HEK293 (cell line): ENCODE measurements around the gene C6orf120.

Source experiments
- CTCF ChIA-PET: fragments of 350-600 bp; formaldehyde crosslinking; extraction: SDS; loops from one replicate; lab custom pipeline; 2021; ENCODE audit warnings: antibody characterized with exemption; lab: Yijun Ruan, JAX
- POLR2A ChIA-PET: fragments of 300-600 bp; formaldehyde crosslinking; extraction: SDS; loops from one replicate; lab custom pipeline; 2020; ENCODE audit warnings: antibody characterized with exemption, inconsistent platforms; lab: Yijun Ruan, JAX
- H3K27ac ChIP-seq: fragments of 200-500 bp; sonication (Bioruptor generic); 2 replicates; pipeline ENCODE4 v1.5.1; 2014; ENCODE audit warnings: low read depth, low read length, control low read depth, inconsistent platforms; ENCODE audit errors: extremely low read depth
- H3K36me3 ChIP-seq, 2 experiments: fragments of 200-500 bp in 1 of 2; sonication (Bioruptor generic) in 1 of 2; 1 replicate in 1 of 2; 2 replicates in 1 of 2; pipeline ENCODE4 v1.5.1; 2014 to 2017; ENCODE audit warnings: inconsistent platforms in 2 of 2, low read length in 2 of 2; ENCODE audit not compliant: control insufficient read depth in 2 of 2, insufficient read depth in 1 of 2
- H3K4me1 ChIP-seq: fragments of 200-500 bp; sonication (Bioruptor generic); 2 replicates; pipeline ENCODE4 v1.5.1; 2014; ENCODE audit warnings: mild to moderate bottlenecking, low read length, inconsistent platforms; ENCODE audit not compliant: control insufficient read depth, insufficient read depth
- H3K4me3 ChIP-seq: 2 replicates; pipeline ENCODE4 v1.5.1; 2011; ENCODE audit warnings: low read depth, mild to moderate bottlenecking, control low read depth, low read length, moderate library complexity
- H3K9me3 ChIP-seq: fragments of 200-500 bp; sonication (Bioruptor generic); 2 replicates; pipeline ENCODE4 v1.5.1; 2014; ENCODE audit warnings: low read depth, low read length, inconsistent platforms; ENCODE audit not compliant: control insufficient read depth, insufficient read depth
- GFI1B ChIP-seq: fragments of 450-650 bp; formaldehyde crosslinking; IDR thresholded peaks from 2 replicates; pipeline ENCODE4 v1.5.1; 2016; ENCODE audit warnings: missing biosample characterization, missing genetic modification characterization
- GLIS2 ChIP-seq: fragments of 450-650 bp; formaldehyde crosslinking; IDR thresholded peaks from 2 replicates; pipeline ENCODE4 v1.5.1; 2016; ENCODE audit warnings: missing biosample characterization, missing genetic modification characterization
- KLF1 ChIP-seq: fragments of 450-650 bp; formaldehyde crosslinking; IDR thresholded peaks from 2 replicates; pipeline ENCODE4 v1.5.1; 2016; ENCODE audit warnings: missing biosample characterization, missing genetic modification characterization
- MEIS1 ChIP-seq: sonication (generic); formaldehyde crosslinking; IDR thresholded peaks from 2 replicates; pipeline ENCODE4 v1.8.1; 2022; ENCODE audit warnings: missing genetic modification reagents, mild to moderate bottlenecking, borderline replicate concordance
- OVOL3 ChIP-seq: fragments of 450-650 bp; formaldehyde crosslinking; IDR thresholded peaks from 2 replicates; pipeline ENCODE4 v1.5.1; 2016; ENCODE audit warnings: missing biosample characterization, missing genetic modification characterization
- PRDM1 ChIP-seq: fragments of 450-650 bp; formaldehyde crosslinking; IDR thresholded peaks from 2 replicates; pipeline ENCODE4; 2016; ENCODE audit warnings: missing biosample characterization, missing genetic modification characterization
- SCRT1 ChIP-seq: fragments of 450-650 bp; formaldehyde crosslinking; IDR thresholded peaks from 2 replicates; pipeline ENCODE4 v1.5.1; 2016; ENCODE audit warnings: missing biosample characterization, missing genetic modification characterization, borderline replicate concordance
- SP7 ChIP-seq: fragments of 450-650 bp; formaldehyde crosslinking; IDR thresholded peaks from 2 replicates; pipeline ENCODE4 v1.5.1; 2016; ENCODE audit warnings: missing biosample characterization, missing genetic modification characterization
- ZBTB11 ChIP-seq: fragments of 450-650 bp; formaldehyde crosslinking; conservative IDR thresholded peaks from 2 replicates; pipeline ENCODE4 v1.5.1; 2016; ENCODE audit warnings: low read depth, missing biosample characterization, missing genetic modification characterization
- ZBTB17 ChIP-seq: fragments of 450-650 bp; formaldehyde crosslinking; IDR thresholded peaks from 2 replicates; pipeline ENCODE4 v1.5.1; 2016; ENCODE audit warnings: missing biosample characterization, missing genetic modification characterization
- ZBTB26 ChIP-seq: fragments of 450-650 bp; formaldehyde crosslinking; optimal IDR thresholded peaks from 2 replicates; pipeline ENCODE3; 2016; ENCODE audit warnings: missing biosample characterization, mild to moderate bottlenecking, missing genetic modification characterization
- ZBTB7A ChIP-seq: fragments of 450-650 bp; formaldehyde crosslinking; IDR thresholded peaks from 2 replicates; pipeline ENCODE4 v1.5.1; 2016; ENCODE audit warnings: low read depth, missing biosample characterization, missing genetic modification characterization
- ZBTB8A ChIP-seq: fragments of 450-650 bp; formaldehyde crosslinking; IDR thresholded peaks from 2 replicates; pipeline ENCODE4 v1.5.1; 2016; ENCODE audit warnings: missing biosample characterization, missing genetic modification characterization
- ZFP37 ChIP-seq: fragments of 450-650 bp; formaldehyde crosslinking; IDR thresholded peaks from 2 replicates; pipeline ENCODE4 v1.5.1; 2016; ENCODE audit warnings: missing biosample characterization, missing genetic modification characterization
- ZIC2 ChIP-seq: fragments of 450-650 bp; formaldehyde crosslinking; IDR thresholded peaks from 2 replicates; pipeline ENCODE4 v1.5.1; 2016; ENCODE audit warnings: missing biosample characterization, missing genetic modification characterization
- ZNF175 ChIP-seq: fragments of 450-650 bp; formaldehyde crosslinking; IDR thresholded peaks from 2 replicates; pipeline ENCODE4 v1.5.1; 2016; ENCODE audit warnings: missing biosample characterization, missing genetic modification characterization
- ZNF2 ChIP-seq: fragments of 450-650 bp; formaldehyde crosslinking; IDR thresholded peaks from 2 replicates; pipeline ENCODE4 v1.5.1; 2016; ENCODE audit warnings: missing biosample characterization, missing genetic modification characterization
- ZNF324 ChIP-seq: fragments of 450-650 bp; formaldehyde crosslinking; IDR thresholded peaks from 2 replicates; pipeline ENCODE4 v1.5.1; 2016; ENCODE audit warnings: missing biosample characterization, missing genetic modification characterization
- ZNF335 ChIP-seq: fragments of 450-650 bp; formaldehyde crosslinking; conservative IDR thresholded peaks from 2 replicates; pipeline ENCODE4 v1.5.1; 2016; ENCODE audit warnings: missing biosample characterization, missing genetic modification characterization
- ZNF366 ChIP-seq: fragments of 450-650 bp; formaldehyde crosslinking; conservative IDR thresholded peaks from 2 replicates; pipeline ENCODE4 v1.5.1; 2016; ENCODE audit warnings: missing biosample characterization, missing genetic modification characterization
- ZNF501 ChIP-seq: fragments of 450-650 bp; formaldehyde crosslinking; IDR thresholded peaks from 2 replicates; pipeline ENCODE4 v1.5.1; 2016; ENCODE audit warnings: missing biosample characterization, missing genetic modification characterization
- ZNF544 ChIP-seq: fragments of 450-650 bp; formaldehyde crosslinking; IDR thresholded peaks from 2 replicates; pipeline ENCODE4 v1.5.0; 2017; ENCODE audit warnings: missing biosample characterization, missing genetic modification characterization
- ZNF571 ChIP-seq: fragments of 450-650 bp; formaldehyde crosslinking; IDR thresholded peaks from 2 replicates; pipeline ENCODE4 v1.5.0; 2017; ENCODE audit warnings: missing biosample characterization, missing genetic modification characterization
- ZNF600 ChIP-seq: fragments of 450-650 bp; formaldehyde crosslinking; IDR thresholded peaks from 2 replicates; pipeline ENCODE4 v1.5.1; 2016; ENCODE audit warnings: missing biosample characterization, missing genetic modification characterization
- ZNF610 ChIP-seq: fragments of 450-650 bp; formaldehyde crosslinking; IDR thresholded peaks from 2 replicates; pipeline ENCODE4 v1.5.1; 2016; ENCODE audit warnings: missing biosample characterization, missing genetic modification characterization, borderline replicate concordance
- ZNF76 ChIP-seq: fragments of 450-650 bp; formaldehyde crosslinking; IDR thresholded peaks from 2 replicates; pipeline ENCODE4; 2016; ENCODE audit warnings: low read depth, missing biosample characterization, missing genetic modification characterization, borderline replicate concordance
- TF ChIP-seq, protein P1 (sequence below): fragments of 450-650 bp; formaldehyde crosslinking; IDR thresholded peaks from 2 replicates; pipeline ENCODE4 v1.5.1; 2016; ENCODE audit warnings: missing biosample characterization, missing genetic modification characterization
- TF ChIP-seq, protein P2 (sequence below): sonication (generic); formaldehyde crosslinking; IDR thresholded peaks from 2 replicates; pipeline ENCODE4 v1.8.1; 2022; ENCODE audit warnings: mild to moderate bottlenecking, moderate library complexity, missing genetic modification reagents
- TF ChIP-seq, protein P3 (sequence below): fragments of 450-650 bp; formaldehyde crosslinking; IDR thresholded peaks from 2 replicates; pipeline ENCODE4 v1.5.1; 2016; ENCODE audit warnings: missing biosample characterization, missing genetic modification characterization

C6orf120 gene

DNA sequence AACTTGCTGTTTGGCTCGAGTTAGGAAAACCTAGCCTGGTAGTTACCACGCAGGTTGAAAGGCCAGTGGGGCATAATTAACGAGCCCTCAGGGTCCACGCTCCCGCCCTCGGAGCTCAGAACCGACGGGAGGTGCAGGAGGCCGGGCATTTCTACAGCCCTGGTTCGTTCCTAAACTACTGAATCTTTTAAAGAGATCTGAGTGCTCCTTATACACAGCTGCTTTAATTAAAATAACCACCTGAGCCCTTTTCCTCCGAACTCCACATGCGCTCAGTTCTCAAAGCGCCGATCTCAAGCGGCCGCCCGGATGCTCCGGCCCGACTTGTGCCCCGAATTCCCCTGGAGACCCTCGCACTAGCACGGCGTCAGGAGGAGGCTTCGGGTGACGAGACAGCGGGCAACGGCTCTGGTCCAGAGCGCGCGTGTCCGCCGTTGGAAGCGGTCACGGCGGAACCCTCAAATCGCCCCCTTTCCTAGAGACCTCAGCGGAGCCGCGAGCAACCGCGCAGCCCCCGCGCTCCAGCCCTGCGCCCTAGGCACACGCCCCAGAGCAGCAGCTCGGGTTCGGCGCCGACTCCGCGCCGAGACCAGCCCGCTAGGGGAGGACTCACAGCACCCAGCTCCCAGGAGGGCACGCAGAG is 494 bp upstream of the C6orf120 start:
- H3K27ac ChIP-seq: peak overlapping the region; percentile 86; the same call in 1 of the 2 replicates
- peak overlapping the region; percentile 97 for H3K4me3 ChIP-seq
- POLR2A ChIA-PET: interaction anchor here (0.6 to 3.3 kb wide), 14 partner anchors 9 to 808 kb away, joined by 3 to 33 read pairs (median 4); partner anchors contain the start of genes DYNLT2 and ERMARD
- CTCF ChIA-PET: interaction anchor here (0.6 to 1.4 kb wide), 4 partner anchors 20 to 828 kb away, joined by 3 to 5 read pairs (median 4); no protein-coding TSS in a partner anchor
- peaks cover 9% of the 10 kb centered on the region; the same call in 1 of the 2 replicates for H3K4me1 ChIP-seq
- H3K9me3 ChIP-seq: no peaks in the 10 kb centered on the region
- peaks cover 0 to 64% of the 10 kb centered on the region in 2 experiments; a peak in 1 of 3 replicates for H3K36me3 ChIP-seq
- TF ChIP-seq SCRT1 (tag by site-specific recombination) (no peak), ZNF335 (0 out of 2 replicates have a peak, but pooled peaks have one; percentile 41), MEIS1 (CRISPR knock-in tag) (0 out of 2 replicates have a peak, but pooled peaks have one; percentile 9), ZNF324 (tag by site-specific recombination) (0 out of 2 replicates have a peak, but pooled peaks have one; percentile 9), ZNF76 (0 out of 2 replicates have a peak, but pooled peaks have one; percentile 1), ZNF175 (tag by site-specific recombination) (no peak), ZNF2 (peak; percentile 35; the same call in 1 of the 2 replicates), GLIS2 (tag by site-specific recombination) (peak; percentile 68; the same call in 1 of the 2 replicates), ZBTB26 (peak; percentile 98), ZNF571 (tag by site-specific recombination) (no peak), ZIC2 (tag by site-specific recombination) (no peak), ZNF544 (tag by site-specific recombination) (no peak), ZBTB8A (peak; percentile 90), ZNF600 (tag by site-specific recombination) (peak; percentile 9; the same call in 1 of the 2 replicates), PRDM1 (tag by site-specific recombination) (no peak), OVOL3 (tag by site-specific recombination) (peak; percentile 59; the same call in 1 of the 2 replicates), ZBTB11 (tag by site-specific recombination) (no peak), SP7 (tag by site-specific recombination) (peak; percentile 32; the same call in 1 of the 2 replicates), ZNF610 (no peak), GFI1B (no peak), ZNF501 (tag by site-specific recombination) (0 out of 2 replicates have a peak, but pooled peaks have one; percentile 67), ZBTB17 (peak; percentile 89), KLF1 (no peak), ZFP37 (0 out of 2 replicates have a peak, but pooled peaks have one; percentile 31), ZBTB7A (tag by site-specific recombination) (0 out of 2 replicates have a peak, but pooled peaks have one; percentile 21), ZNF366 (tag by site-specific recombination) (no peak)
- TF ChIP-seq, protein P1, sequence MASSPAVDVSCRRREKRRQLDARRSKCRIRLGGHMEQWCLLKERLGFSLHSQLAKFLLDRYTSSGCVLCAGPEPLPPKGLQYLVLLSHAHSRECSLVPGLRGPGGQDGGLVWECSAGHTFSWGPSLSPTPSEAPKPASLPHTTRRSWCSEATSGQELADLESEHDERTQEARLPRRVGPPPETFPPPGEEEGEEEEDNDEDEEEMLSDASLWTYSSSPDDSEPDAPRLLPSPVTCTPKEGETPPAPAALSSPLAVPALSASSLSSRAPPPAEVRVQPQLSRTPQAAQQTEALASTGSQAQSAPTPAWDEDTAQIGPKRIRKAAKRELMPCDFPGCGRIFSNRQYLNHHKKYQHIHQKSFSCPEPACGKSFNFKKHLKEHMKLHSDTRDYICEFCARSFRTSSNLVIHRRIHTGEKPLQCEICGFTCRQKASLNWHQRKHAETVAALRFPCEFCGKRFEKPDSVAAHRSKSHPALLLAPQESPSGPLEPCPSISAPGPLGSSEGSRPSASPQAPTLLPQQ (tag by site-specific recombination): 0 out of 2 replicates have a peak, but pooled peaks have one; percentile 13
- TF ChIP-seq, protein P2, sequence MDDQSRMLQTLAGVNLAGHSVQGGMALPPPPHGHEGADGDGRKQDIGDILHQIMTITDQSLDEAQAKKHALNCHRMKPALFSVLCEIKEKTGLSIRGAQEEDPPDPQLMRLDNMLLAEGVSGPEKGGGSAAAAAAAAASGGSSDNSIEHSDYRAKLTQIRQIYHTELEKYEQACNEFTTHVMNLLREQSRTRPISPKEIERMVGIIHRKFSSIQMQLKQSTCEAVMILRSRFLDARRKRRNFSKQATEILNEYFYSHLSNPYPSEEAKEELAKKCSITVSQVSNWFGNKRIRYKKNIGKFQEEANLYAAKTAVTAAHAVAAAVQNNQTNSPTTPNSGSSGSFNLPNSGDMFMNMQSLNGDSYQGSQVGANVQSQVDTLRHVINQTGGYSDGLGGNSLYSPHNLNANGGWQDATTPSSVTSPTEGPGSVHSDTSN (CRISPR knock-in tag): 0 out of 2 replicates have a peak, but pooled peaks have one; percentile 75
- TF ChIP-seq, protein P3, sequence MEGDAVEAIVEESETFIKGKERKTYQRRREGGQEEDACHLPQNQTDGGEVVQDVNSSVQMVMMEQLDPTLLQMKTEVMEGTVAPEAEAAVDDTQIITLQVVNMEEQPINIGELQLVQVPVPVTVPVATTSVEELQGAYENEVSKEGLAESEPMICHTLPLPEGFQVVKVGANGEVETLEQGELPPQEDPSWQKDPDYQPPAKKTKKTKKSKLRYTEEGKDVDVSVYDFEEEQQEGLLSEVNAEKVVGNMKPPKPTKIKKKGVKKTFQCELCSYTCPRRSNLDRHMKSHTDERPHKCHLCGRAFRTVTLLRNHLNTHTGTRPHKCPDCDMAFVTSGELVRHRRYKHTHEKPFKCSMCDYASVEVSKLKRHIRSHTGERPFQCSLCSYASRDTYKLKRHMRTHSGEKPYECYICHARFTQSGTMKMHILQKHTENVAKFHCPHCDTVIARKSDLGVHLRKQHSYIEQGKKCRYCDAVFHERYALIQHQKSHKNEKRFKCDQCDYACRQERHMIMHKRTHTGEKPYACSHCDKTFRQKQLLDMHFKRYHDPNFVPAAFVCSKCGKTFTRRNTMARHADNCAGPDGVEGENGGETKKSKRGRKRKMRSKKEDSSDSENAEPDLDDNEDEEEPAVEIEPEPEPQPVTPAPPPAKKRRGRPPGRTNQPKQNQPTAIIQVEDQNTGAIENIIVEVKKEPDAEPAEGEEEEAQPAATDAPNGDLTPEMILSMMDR (tag by site-specific recombination): 0 out of 2 replicates have a peak, but pooled peaks have one; percentile 21
